Mesendoderm (in vitro differentiated cells): Measurements from ENCODE around the gene MACROH2A1.

ENCODE experiments used
- DNase-seq: peaks from one replicate; pipeline ENCODE4 v3.0.0; 2013
- H2AK5ac ChIP-seq: 2 replicates; pipeline ENCODE4 v1.6.1; 2013; ENCODE audit warnings: low read length, inconsistent platforms
- H2BK120ac ChIP-seq: 2 replicates; pipeline ENCODE4 v1.6.1; 2013; ENCODE audit warnings: low read depth, mild to moderate bottlenecking, low read length, moderate library complexity, mixed read lengths
- H2BK15ac ChIP-seq: replicated peaks from 2 replicates; pipeline ENCODE4 v1.6.1; 2013; ENCODE audit warnings: low read depth, mild to moderate bottlenecking, moderate library complexity
- H2BK5ac ChIP-seq: 2 replicates; pipeline ENCODE4 v1.6.1; 2013; ENCODE audit warnings: low read length, inconsistent platforms
- H3K18ac ChIP-seq: 2 replicates; pipeline ENCODE4 v1.6.1; 2013; ENCODE audit warnings: mild to moderate bottlenecking, low read length, mixed read lengths
- H3K23ac ChIP-seq: one replicate; pipeline ENCODE4 v1.6.1; 2013; ENCODE audit warnings: low read length
- H3K27ac ChIP-seq: 2 replicates; pipeline ENCODE4 v1.5.1; 2013; ENCODE audit warnings: low read depth, mild to moderate bottlenecking, inconsistent platforms, low read length, moderate library complexity
- H3K27me3 ChIP-seq: 2 replicates; pipeline ENCODE4 v1.6.1; 2013; ENCODE audit warnings: low read length, control low read depth, mild to moderate bottlenecking, inconsistent platforms; ENCODE audit not compliant: insufficient read depth, poor library complexity
- H3K36me3 ChIP-seq: 2 replicates; pipeline ENCODE4 v1.6.1; 2013; ENCODE audit warnings: low read length, inconsistent platforms; ENCODE audit not compliant: control insufficient read depth, insufficient read depth
- H3K4ac ChIP-seq: one replicate; pipeline ENCODE4 v1.6.1; 2013; ENCODE audit warnings: low read depth, mild to moderate bottlenecking, low read length, moderate library complexity
- H3K4me1 ChIP-seq: 2 replicates; pipeline ENCODE4 v1.6.1; 2013; ENCODE audit warnings: low read depth, low read length, inconsistent platforms; ENCODE audit not compliant: control insufficient read depth
- H3K4me2 ChIP-seq: 2 replicates; pipeline ENCODE4 v1.6.1; 2013; ENCODE audit warnings: low read length
- H3K4me3 ChIP-seq: 2 replicates; pipeline ENCODE4 v1.5.1; 2013; ENCODE audit warnings: mild to moderate bottlenecking, low read length
- H3K56ac ChIP-seq: one replicate; pipeline ENCODE4 v1.6.1; 2013; ENCODE audit warnings: low read length
- H3K79me1 ChIP-seq: 2 replicates; pipeline ENCODE4 v1.6.1; 2013; ENCODE audit warnings: low read length, inconsistent platforms
- H3K79me2 ChIP-seq: 2 replicates; pipeline ENCODE4 v1.6.1; 2013; ENCODE audit warnings: mild to moderate bottlenecking, low read length; ENCODE audit not compliant: control insufficient read depth, insufficient read depth
- H3K9ac ChIP-seq: 2 replicates; pipeline ENCODE4 v1.6.1; 2013; ENCODE audit warnings: low read length, inconsistent platforms
- H4K5ac ChIP-seq: one replicate; pipeline ENCODE4 v1.6.1; 2013; ENCODE audit warnings: low read length
- H4K8ac ChIP-seq: one replicate; pipeline ENCODE4 v1.6.1; 2013; ENCODE audit warnings: low read depth, mild to moderate bottlenecking, control low read depth, low read length, moderate library complexity
- WGBS: extraction: QIAGEN DNeasy Blood & Tissue Kit; methylation state at CpG from one replicate; pipeline ENCODE4 v1.1.7; 2013; ENCODE audit warnings: low lambda C conversion rate, missing lambda C conversion rate; ENCODE audit not compliant: insufficient coverage; ENCODE audit errors: extremely low coverage; 5-methylcytosine and 5-hydroxymethylcytosine counted together

The MACROH2A1 gene

DNA sequence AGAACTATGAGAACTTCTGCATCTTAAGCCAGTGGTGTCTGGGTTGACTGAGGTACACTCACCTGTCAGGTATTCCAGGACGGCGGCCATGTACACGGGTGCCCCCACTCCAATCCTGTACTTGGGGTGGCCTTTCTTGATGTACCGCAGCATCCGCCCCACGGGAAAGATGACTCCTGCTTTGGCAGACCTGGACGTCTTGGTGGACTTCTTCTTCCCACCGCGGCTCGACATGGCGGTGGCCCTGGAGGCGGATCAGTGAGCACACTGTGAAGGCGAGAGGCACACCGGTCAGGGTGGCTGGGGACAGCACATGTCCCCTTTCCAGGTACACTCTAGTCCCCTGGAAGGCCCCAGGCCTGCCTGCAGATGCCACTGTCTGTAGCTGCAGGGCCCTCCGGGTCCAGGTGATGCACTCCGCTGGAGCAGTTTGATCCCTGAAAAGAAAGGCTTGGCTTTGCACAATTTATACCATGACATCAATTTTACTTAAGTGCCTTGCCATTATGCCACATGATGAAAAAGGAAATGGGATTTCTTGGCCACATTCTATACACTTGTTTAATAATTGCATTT is 10.1 kb downstream of the MACROH2A1 start:
- no peak for DNase-seq
- Histone ChIP-seq H3K27me3 (no peaks in the 10 kb centered on the region), H3K79me1 (peaks cover 51% of the 10 kb centered on the region), H3K56ac (no peak overlapping the region), H3K36me3 (peaks cover 7% of the 10 kb centered on the region), H3K27ac (no peak overlapping the region), H3K4ac (no peak overlapping the region), H2BK15ac (no peak overlapping the region), H3K4me2 (no peak overlapping the region), H2BK120ac (no peak overlapping the region), H3K23ac (no peak overlapping the region), H3K4me3 (no peak overlapping the region), H2BK5ac (no peak overlapping the region), H4K8ac (no peak overlapping the region), H4K5ac (no peak overlapping the region), H3K4me1 (no peaks in the 10 kb centered on the region), H2AK5ac (no peak overlapping the region), H3K18ac (no peak overlapping the region), H3K79me2 (peaks cover 38% of the 10 kb centered on the region), H3K9ac (no peak overlapping the region)
- no CpG with 5 or more reads among the region's 16 CpGs for WGBS

DNA sequence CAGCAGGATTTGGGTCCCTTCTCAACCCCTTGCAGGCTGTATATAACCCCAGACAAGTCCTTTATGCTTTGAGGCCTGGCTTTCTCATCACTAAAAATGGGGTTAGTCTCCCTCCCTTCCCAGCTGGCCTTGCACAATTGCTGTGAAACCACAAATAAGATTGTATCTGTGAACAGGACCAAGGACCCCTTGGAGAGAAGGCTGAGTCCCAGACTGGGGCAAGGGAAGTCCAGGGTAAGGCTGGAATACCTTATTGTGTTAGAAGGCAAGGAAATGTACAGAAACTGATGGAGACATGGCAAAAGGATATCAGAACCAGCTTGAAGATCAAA is 11.4 kb downstream of the MACROH2A1 start:
- peaks cover 9% of the 10 kb centered on the region for H3K36me3 ChIP-seq
- no peak overlapping the region for H3K4me3 ChIP-seq
- no peak overlapping the region for H3K23ac ChIP-seq
- no peak overlapping the region for H2BK15ac ChIP-seq
- H3K4ac ChIP-seq = no peak overlapping the region
- no peak overlapping the region for H4K5ac ChIP-seq
- no peak overlapping the region for H3K4me2 ChIP-seq
- DNase-seq = no peak
- H3K27ac ChIP-seq = no peak overlapping the region
- H3K27me3 ChIP-seq = no peaks in the 10 kb centered on the region
- H3K9ac ChIP-seq = no peak overlapping the region
- H2AK5ac ChIP-seq = no peak overlapping the region
- H3K56ac ChIP-seq = no peak overlapping the region
- no peak overlapping the region for H3K18ac ChIP-seq
- peaks cover 26% of the 10 kb centered on the region for H3K79me2 ChIP-seq
- H3K4me1 ChIP-seq = no peaks in the 10 kb centered on the region
- no peak overlapping the region for H2BK120ac ChIP-seq
- H4K8ac ChIP-seq = no peak overlapping the region
- peaks cover 44% of the 10 kb centered on the region for H3K79me1 ChIP-seq
- no peak overlapping the region for H2BK5ac ChIP-seq

GRCh38 chr5:135386886-135387628 is 12.0 kb downstream of the MACROH2A1 start:
- Histone ChIP-seq H2AK5ac (no peak overlapping the region), H3K79me1 (peaks cover 42% of the 10 kb centered on the region), H3K4ac (no peak overlapping the region), H3K36me3 (peaks cover 9% of the 10 kb centered on the region), H4K5ac (no peak overlapping the region), H3K4me2 (no peak overlapping the region), H4K8ac (no peak overlapping the region), H3K27me3 (no peaks in the 10 kb centered on the region), H2BK120ac (no peak overlapping the region), H3K18ac (no peak overlapping the region), H3K4me1 (no peaks in the 10 kb centered on the region), H2BK15ac (no peak overlapping the region), H3K79me2 (peaks cover 20% of the 10 kb centered on the region), H3K4me3 (no peak overlapping the region), H3K27ac (no peak overlapping the region), H3K23ac (no peak overlapping the region), H2BK5ac (no peak overlapping the region), H3K56ac (no peak overlapping the region), H3K9ac (no peak overlapping the region)
- WGBS = no CpG with 5 or more reads among the region's 8 CpGs
- no peak for DNase-seq

- H3K79me2 ChIP-seq = peaks cover 12% of the 10 kb centered on the region
- no CpG with 5 or more reads among the region's 3 CpGs for WGBS
- H3K79me1 ChIP-seq = peaks cover 39% of the 10 kb centered on the region
- no peak overlapping the region for H3K56ac ChIP-seq
- no peak overlapping the region for H2BK5ac ChIP-seq
- no peak for DNase-seq
- H3K18ac ChIP-seq = no peak overlapping the region
- H3K23ac ChIP-seq = no peak overlapping the region
- no peak overlapping the region for H4K5ac ChIP-seq
- no peak overlapping the region for H3K4me2 ChIP-seq
- no peak overlapping the region for H2BK120ac ChIP-seq
- H4K8ac ChIP-seq = no peak overlapping the region
- no peaks in the 10 kb centered on the region for H3K4me1 ChIP-seq
- H3K9ac ChIP-seq = no peak overlapping the region
- H3K27me3 ChIP-seq = no peaks in the 10 kb centered on the region
- H3K4ac ChIP-seq = no peak overlapping the region
- H3K27ac ChIP-seq = no peak overlapping the region
- H3K36me3 ChIP-seq = peaks cover 9% of the 10 kb centered on the region
- H3K4me3 ChIP-seq = no peak overlapping the region
- H2AK5ac ChIP-seq = no peak overlapping the region
- no peak overlapping the region for H2BK15ac ChIP-seq
Measured at GRCh38 chr5:135386096-135386495, 12.9 kb downstream of the MACROH2A1 start.

- no peak overlapping the region for H2BK5ac ChIP-seq
- no peak overlapping the region for H2BK120ac ChIP-seq
- no peak overlapping the region for H4K8ac ChIP-seq
- H3K4me2 ChIP-seq = no peak overlapping the region
- no peaks in the 10 kb centered on the region for H3K27me3 ChIP-seq
- no peak overlapping the region for H2AK5ac ChIP-seq
- no peak overlapping the region for H3K23ac ChIP-seq
- no peak overlapping the region for H3K18ac ChIP-seq
- H3K4me3 ChIP-seq = no peak overlapping the region
- WGBS = no CpG with 5 or more reads among the region's 3 CpGs
- no peak overlapping the region for H3K4ac ChIP-seq
- H3K9ac ChIP-seq = no peak overlapping the region
- H3K79me1 ChIP-seq = peaks cover 39% of the 10 kb centered on the region
- H3K56ac ChIP-seq = no peak overlapping the region
- H3K27ac ChIP-seq = no peak overlapping the region
- no peaks in the 10 kb centered on the region for H3K4me1 ChIP-seq
- H2BK15ac ChIP-seq = no peak overlapping the region
- no peak overlapping the region for H4K5ac ChIP-seq
- H3K36me3 ChIP-seq = peaks cover 9% of the 10 kb centered on the region
- no peak for DNase-seq
- H3K79me2 ChIP-seq = peaks cover 11% of the 10 kb centered on the region
Measured at GRCh38 chr5:135385576-135385975, 13.5 kb downstream of the MACROH2A1 start.

DNA sequence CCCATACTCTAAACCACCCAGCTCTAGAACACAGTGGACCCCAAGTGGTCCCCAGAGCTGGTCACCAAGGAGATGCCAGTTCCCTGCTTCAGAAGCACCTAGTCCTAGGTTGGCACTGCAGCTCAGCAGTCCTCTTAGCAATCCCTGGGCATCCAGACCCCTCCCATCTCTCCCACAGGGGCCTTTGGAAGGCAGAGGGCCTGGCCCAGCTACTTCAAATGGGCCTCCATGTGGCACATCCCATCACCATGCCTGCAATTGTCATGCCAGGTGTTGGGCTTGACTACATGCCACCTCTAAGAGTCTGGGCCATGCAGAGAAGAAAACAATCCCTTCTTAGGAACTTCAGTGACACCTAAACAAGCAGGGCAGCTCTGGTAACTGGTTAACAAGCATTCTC is 14.1 kb downstream of the MACROH2A1 start:
- H3K4me1 ChIP-seq = no peaks in the 10 kb centered on the region
- no peak overlapping the region for H3K4me2 ChIP-seq
- peaks cover 41% of the 10 kb centered on the region for H3K79me1 ChIP-seq
- H4K5ac ChIP-seq = no peak overlapping the region
- H3K18ac ChIP-seq = no peak overlapping the region
- H3K4me3 ChIP-seq = no peak overlapping the region
- no peak overlapping the region for H4K8ac ChIP-seq
- H2BK120ac ChIP-seq = no peak overlapping the region
- H3K56ac ChIP-seq = no peak overlapping the region
- no peak overlapping the region for H3K23ac ChIP-seq
- no peak overlapping the region for H3K9ac ChIP-seq
- no peak overlapping the region for H2AK5ac ChIP-seq
- peaks cover 9% of the 10 kb centered on the region for H3K36me3 ChIP-seq
- H3K27me3 ChIP-seq = no peaks in the 10 kb centered on the region
- H2BK5ac ChIP-seq = no peak overlapping the region
- peaks cover 6% of the 10 kb centered on the region for H3K79me2 ChIP-seq
- no peak for DNase-seq
- no peak overlapping the region for H3K4ac ChIP-seq
- H2BK15ac ChIP-seq = no peak overlapping the region
- no peak overlapping the region for H3K27ac ChIP-seq
